AG10803 (cell line): ENCODE results near the gene ACBD5.
"Not testable (repeated sequence)": the region's sequence is repeated elsewhere in the genome, so short reads cannot be mapped to it uniquely, and the experiment has no call there.

Experiments used
- DNase-seq: peaks from one replicate; pipeline ENCODE4 v3.0.0; 2010; ENCODE audit warnings: low read depth
- H3K4me3 ChIP-seq: 2 replicates; pipeline ENCODE4 v1.5.1; 2011; ENCODE audit warnings: mild to moderate bottlenecking, low read length, control low read depth
- TF ChIP-seq, protein P1 (sequence below): conservative IDR thresholded peaks from 2 replicates; pipeline ENCODE4 v1.5.1; 2011; ENCODE audit warnings: mild to moderate bottlenecking, low read length, control low read depth, inconsistent platforms

The ACBD5 gene

DNA sequence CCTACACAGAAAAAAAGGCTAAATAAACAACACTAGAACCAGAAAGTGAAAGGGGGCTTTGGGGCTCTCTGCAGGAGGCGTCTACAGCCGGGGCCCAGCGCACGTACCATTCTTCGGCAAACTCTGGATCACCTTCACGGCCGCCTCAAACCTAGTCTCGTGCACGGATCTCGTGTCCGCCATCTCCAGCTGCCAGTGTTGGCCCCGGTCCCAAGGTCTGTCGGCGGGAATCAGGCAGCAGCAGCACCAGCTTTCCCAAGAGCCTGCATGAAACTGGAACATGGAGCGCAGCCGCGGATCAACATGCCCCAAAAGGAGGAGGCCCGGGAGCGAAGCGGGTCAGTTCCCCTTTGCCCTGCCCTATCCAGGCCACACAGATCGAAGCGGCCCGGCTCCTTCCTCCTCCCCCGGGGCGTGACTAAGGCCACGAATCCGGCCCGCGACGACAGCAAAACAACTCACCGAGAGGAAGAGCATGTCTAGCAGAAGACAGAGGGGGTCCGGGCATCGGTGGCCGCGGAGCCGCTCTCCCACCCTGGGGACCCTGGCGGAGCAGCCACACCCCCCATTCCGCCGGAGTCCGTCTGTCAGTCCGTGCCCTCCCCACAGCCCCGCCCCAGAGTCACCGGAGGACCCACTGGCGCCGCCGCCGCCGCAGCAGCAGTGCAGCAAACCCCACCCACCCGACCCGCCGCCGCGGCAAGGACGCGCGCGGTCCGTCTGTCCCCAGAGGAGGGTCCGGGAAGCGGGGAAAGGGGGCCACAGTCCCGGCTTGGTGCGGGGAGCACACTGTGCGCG lies at the start of gene ACBD5:
ACBD5 (minus strand) TSS at position 586 of the 798 bp plus-strand sequence; CDS start at position 477, 109 bp downstream.
- H3K4me3 ChIP-seq = peak within 1 kb of the TSS; percentile 90
- TF ChIP-seq, protein P1, sequence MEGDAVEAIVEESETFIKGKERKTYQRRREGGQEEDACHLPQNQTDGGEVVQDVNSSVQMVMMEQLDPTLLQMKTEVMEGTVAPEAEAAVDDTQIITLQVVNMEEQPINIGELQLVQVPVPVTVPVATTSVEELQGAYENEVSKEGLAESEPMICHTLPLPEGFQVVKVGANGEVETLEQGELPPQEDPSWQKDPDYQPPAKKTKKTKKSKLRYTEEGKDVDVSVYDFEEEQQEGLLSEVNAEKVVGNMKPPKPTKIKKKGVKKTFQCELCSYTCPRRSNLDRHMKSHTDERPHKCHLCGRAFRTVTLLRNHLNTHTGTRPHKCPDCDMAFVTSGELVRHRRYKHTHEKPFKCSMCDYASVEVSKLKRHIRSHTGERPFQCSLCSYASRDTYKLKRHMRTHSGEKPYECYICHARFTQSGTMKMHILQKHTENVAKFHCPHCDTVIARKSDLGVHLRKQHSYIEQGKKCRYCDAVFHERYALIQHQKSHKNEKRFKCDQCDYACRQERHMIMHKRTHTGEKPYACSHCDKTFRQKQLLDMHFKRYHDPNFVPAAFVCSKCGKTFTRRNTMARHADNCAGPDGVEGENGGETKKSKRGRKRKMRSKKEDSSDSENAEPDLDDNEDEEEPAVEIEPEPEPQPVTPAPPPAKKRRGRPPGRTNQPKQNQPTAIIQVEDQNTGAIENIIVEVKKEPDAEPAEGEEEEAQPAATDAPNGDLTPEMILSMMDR = no peak
- DNase-seq = peak; percentile 88

DNA sequence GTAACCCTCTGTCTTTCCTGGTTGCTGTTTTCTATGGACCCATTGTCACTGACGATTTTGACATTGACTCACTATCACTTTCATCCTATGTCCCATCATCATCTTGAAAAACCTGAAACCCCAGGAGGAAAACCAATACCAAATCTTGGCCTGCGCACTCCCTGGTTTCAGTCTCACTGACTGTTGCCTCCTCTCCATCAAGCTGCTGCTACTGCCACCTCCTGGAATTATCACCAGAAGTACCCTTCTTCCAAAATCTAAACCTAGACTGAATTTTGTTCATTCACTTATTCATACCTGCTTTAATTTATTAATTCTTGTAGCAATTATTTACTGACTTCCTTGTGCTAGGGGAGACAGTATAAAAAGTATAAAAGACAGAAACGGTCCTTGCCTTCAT lies 44.5 kb upstream of the ACBD5 start:
- TF ChIP-seq, protein P1 = peak; percentile 39
- DNase-seq = peak; percentile 9
- no peak overlapping the region for H3K4me3 ChIP-seq

DNA sequence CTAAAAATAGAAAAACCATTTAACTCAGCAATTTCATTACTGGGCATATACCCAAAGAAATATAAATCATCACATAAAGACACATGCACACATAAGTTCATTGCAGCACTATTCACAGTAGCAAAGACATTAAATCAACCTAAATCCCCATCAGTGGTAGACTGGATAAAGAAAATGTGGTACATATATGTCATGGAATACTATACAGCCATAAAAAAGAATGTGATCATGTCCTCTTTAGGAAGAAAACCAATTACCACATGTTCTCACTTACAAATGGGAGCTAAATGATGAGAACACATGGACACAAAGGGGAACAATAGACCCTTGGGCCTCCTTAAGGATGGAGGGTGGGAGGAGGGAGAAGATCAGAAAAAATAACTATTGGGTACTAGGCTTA lies 36.0 kb upstream of the ACBD5 start:
- DNase-seq = no peak
- TF ChIP-seq, protein P1 = no peak
- H3K4me3 ChIP-seq = no peak overlapping the region

GRCh38 chr10:27266025-27266424 lies 25.4 kb upstream of the ACBD5 start:
- not testable (repeated sequence) for H3K4me3 ChIP-seq, DNase-seq

DNA sequence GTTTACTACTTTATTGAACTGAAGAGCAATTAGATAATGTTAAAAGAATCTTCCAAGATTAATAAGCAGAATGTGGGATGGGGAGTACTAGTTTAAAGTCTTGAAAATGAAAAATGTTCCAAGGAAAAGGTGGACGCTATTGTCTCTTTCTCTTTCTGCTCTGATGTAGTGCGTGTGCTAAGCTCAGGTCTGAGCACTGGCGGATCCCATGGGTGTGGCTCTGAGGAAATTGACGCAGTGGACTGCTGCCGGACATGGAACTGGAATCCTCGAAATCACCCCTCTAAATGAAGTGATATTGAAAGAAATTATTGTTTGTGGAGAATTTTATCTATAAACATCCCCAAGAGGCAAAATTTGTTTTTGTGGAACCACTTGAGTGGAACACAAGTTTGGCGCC lies 22.2 kb upstream of the ACBD5 start:
- not testable (repeated sequence) for H3K4me3 ChIP-seq, DNase-seq

GRCh38 chr10:27258838-27259812 lies 18.5 kb upstream of the ACBD5 start:
- TF ChIP-seq, protein P1 = no peak
- DNase-seq = no peak
- peak overlapping the region; percentile 27 for H3K4me3 ChIP-seq

GRCh38 chr10:27258492-27258837 lies 17.9 kb upstream of the ACBD5 start:
- peak overlapping the region; percentile 17; the same call in 1 of the 2 replicates for H3K4me3 ChIP-seq
- TF ChIP-seq, protein P1 = no peak
- DNase-seq = no peak
